Ectodermal cell (in vitro differentiated cells): Measurements from ENCODE around the gene NDRG2.
"Not testable (repeated sequence)": the region's sequence is repeated elsewhere in the genome, so short reads cannot be mapped to it uniquely, and the experiment has no call there.

Experiments
- H3K27ac ChIP-seq: 2 replicates; pipeline ENCODE4 v1.7.0; 2013; ENCODE audit warnings: mild to moderate bottlenecking, low read depth, low read length; ENCODE audit not compliant: insufficient read depth, poor library complexity, severe bottlenecking
- H3K27me3 ChIP-seq: 2 replicates; pipeline ENCODE4 v1.7.0; 2013; ENCODE audit warnings: mild to moderate bottlenecking, low read length; ENCODE audit not compliant: insufficient read depth, control insufficient read depth, poor library complexity, severe bottlenecking
- H3K36me3 ChIP-seq: one replicate; pipeline ENCODE4 v1.7.0; 2013; ENCODE audit warnings: low read length; ENCODE audit not compliant: control insufficient read depth, insufficient read depth
- H3K4me1 ChIP-seq: one replicate; pipeline ENCODE4 v1.7.0; 2013; ENCODE audit warnings: low read length; ENCODE audit not compliant: control insufficient read depth, insufficient read depth
- H3K4me3 ChIP-seq: 2 replicates; pipeline ENCODE4 v1.7.0; 2013; ENCODE audit warnings: low read depth, low read length, control low read depth; ENCODE audit not compliant: insufficient read depth
- H3K9me3 ChIP-seq: 2 replicates; pipeline ENCODE4 v1.7.0; 2013; ENCODE audit warnings: mild to moderate bottlenecking, low read length, moderate library complexity; ENCODE audit not compliant: control insufficient read depth
- WGBS, 2 experiments: methylation state at CpG; one replicate each; pipeline ENCODE4 v1.1.7; 2013; ENCODE audit warnings: missing lambda C conversion rate in 2 of 2; 5-methylcytosine and 5-hydroxymethylcytosine counted together

Gene NDRG2

GRCh38 chr14:21043387-21043973 lies 18.6 kb upstream of the NDRG2 start:
- Histone ChIP-seq H3K27me3 (peaks cover 5% of the 10 kb centered on the region), H3K9me3 (no peaks in the 10 kb centered on the region), H3K4me1 (peaks cover 6% of the 10 kb centered on the region), H3K36me3 (no peaks in the 10 kb centered on the region), H3K4me3 (no peak overlapping the region), H3K27ac (no peak overlapping the region)
- WGBS, 2 experiments: 84 to 87% methylated on average over 1 of the region's 2 CpGs

- no peak overlapping the region for H3K27ac ChIP-seq
- peaks cover 5% of the 10 kb centered on the region for H3K27me3 ChIP-seq
- H3K4me1 ChIP-seq: peaks cover 6% of the 10 kb centered on the region
- no peaks in the 10 kb centered on the region for H3K9me3 ChIP-seq
- WGBS, 2 experiments: 84 to 87% methylated on average over 8 of the region's 8 CpGs
- no peaks in the 10 kb centered on the region for H3K36me3 ChIP-seq
- no peak overlapping the region for H3K4me3 ChIP-seq
Measured at GRCh38 chr14:21042918-21043317, 18.1 kb upstream of the NDRG2 start.

- no peak within 1 kb of the TSS for H3K4me3 ChIP-seq
- no peaks in the 10 kb centered on the region for H3K9me3 ChIP-seq
- H3K27me3 ChIP-seq: peaks cover 5% of the 10 kb centered on the region
- peaks cover 6% of the 10 kb centered on the region for H3K4me1 ChIP-seq
- no peaks in the 10 kb centered on the region for H3K36me3 ChIP-seq
- no peak within 1 kb of the TSS for H3K27ac ChIP-seq
- WGBS, 2 experiments: 91 to 92% methylated on average over 11 of the region's 11 CpGs
Measured at GRCh38 chr14:21041676-21042433, 17.0 kb upstream of the NDRG2 start, which contains the start of gene RNASE7. TSS of gene RNASE7 (plus strand) at chr14:21042362. CDS start at chr14:21042993, 631 bp downstream.

- not testable (repeated sequence) for H3K4me3 ChIP-seq, H3K9me3 ChIP-seq, H3K27me3 ChIP-seq, H3K36me3 ChIP-seq, H3K27ac ChIP-seq, H3K4me1 ChIP-seq
- 85 to 88% methylated on average over 3 of the region's 3 CpGs for WGBS, 2 experiments
Measured at GRCh38 chr14:21040941-21041340, 16.1 kb upstream of the NDRG2 start.

- WGBS, 2 experiments: 80 to 81% methylated on average over 8 of the region's 8 CpGs
- Histone ChIP-seq H3K36me3 (no peaks in the 10 kb centered on the region), H3K4me3 (no peak overlapping the region), H3K27ac (no peak overlapping the region), H3K4me1 (peaks cover 6% of the 10 kb centered on the region), H3K9me3 (no peaks in the 10 kb centered on the region), H3K27me3 (peaks cover 5% of the 10 kb centered on the region)
Measured at GRCh38 chr14:21040370-21040925, 15.6 kb upstream of the NDRG2 start.

- H3K4me1 ChIP-seq: peaks cover 6% of the 10 kb centered on the region
- no peaks in the 10 kb centered on the region for H3K9me3 ChIP-seq
- H3K27ac ChIP-seq: no peak overlapping the region
- no peaks in the 10 kb centered on the region for H3K27me3 ChIP-seq
- no peak overlapping the region for H3K4me3 ChIP-seq
- no peaks in the 10 kb centered on the region for H3K36me3 ChIP-seq
- WGBS, 2 experiments: 69 to 70% methylated on average over 6 to 8 of the region's 8 CpGs
Measured at GRCh38 chr14:21039585-21040369, 14.9 kb upstream of the NDRG2 start.

GRCh38 chr14:21038441-21039422 lies 13.9 kb upstream of the NDRG2 start:
- Histone ChIP-seq H3K27me3 (no peaks in the 10 kb centered on the region), H3K4me1 (peaks cover 6% of the 10 kb centered on the region), H3K36me3 (no peaks in the 10 kb centered on the region), H3K9me3 (no peaks in the 10 kb centered on the region), H3K4me3 (no peak overlapping the region), H3K27ac (no peak overlapping the region)
- WGBS, 2 experiments: 52 to 53% methylated on average over 7 to 10 of the region's 10 CpGs

GRCh38 chr14:21037156-21037555 lies 12.3 kb upstream of the NDRG2 start:
- H3K4me1 ChIP-seq: peaks cover 6% of the 10 kb centered on the region
- no peaks in the 10 kb centered on the region for H3K36me3 ChIP-seq
- H3K9me3 ChIP-seq: no peaks in the 10 kb centered on the region
- 88 to 96% methylated on average over 3 of the region's 3 CpGs for WGBS, 2 experiments
- H3K27ac ChIP-seq: no peak overlapping the region
- H3K27me3 ChIP-seq: no peaks in the 10 kb centered on the region
- no peak overlapping the region for H3K4me3 ChIP-seq

- no peak overlapping the region for H3K27ac ChIP-seq
Measured at GRCh38 chr14:21036751-21037150, 11.9 kb upstream of the NDRG2 start.

More at GRCh38 chr14:21036751-21037150, 11.9 kb upstream of the NDRG2 start:
- Histone ChIP-seq H3K4me1 (peaks cover 6% of the 10 kb centered on the region), H3K4me3 (no peak overlapping the region), H3K36me3 (no peaks in the 10 kb centered on the region), H3K27me3 (no peaks in the 10 kb centered on the region), H3K9me3 (no peaks in the 10 kb centered on the region)
- 93 to 95% methylated on average over 7 of the region's 7 CpGs for WGBS, 2 experiments
